LNCAP (cell line): Measurements from ENCODE around the gene NYAP2.

Experiments used
- TF ChIP-seq, protein P1 (sequence below): fragments of 450-650 bp; IDR thresholded peaks from 2 replicates; pipeline ENCODE4 v1.5.1; 2017; ENCODE audit warnings: mild to moderate bottlenecking

Gene NYAP2

DNA sequence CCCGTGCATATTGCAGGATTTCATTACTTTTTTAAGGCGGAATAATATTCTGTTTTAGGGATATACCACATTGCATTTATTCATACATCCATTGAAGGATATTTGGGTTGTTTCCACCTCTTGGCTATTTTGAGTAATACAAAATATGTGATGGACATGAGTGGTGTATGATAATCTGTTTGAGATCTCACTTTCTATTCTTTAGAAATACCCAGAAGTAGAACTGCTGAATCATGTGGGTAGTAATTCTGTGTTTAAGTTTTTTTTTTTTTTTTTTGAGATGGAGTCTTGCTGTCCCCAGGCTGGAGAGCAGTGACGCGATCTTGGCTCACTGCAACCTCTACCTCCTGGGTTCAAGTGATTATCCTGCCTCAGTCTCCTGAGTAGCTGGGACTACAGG is 201.4 kb downstream of the NYAP2 start:
- TF ChIP-seq, protein P1, sequence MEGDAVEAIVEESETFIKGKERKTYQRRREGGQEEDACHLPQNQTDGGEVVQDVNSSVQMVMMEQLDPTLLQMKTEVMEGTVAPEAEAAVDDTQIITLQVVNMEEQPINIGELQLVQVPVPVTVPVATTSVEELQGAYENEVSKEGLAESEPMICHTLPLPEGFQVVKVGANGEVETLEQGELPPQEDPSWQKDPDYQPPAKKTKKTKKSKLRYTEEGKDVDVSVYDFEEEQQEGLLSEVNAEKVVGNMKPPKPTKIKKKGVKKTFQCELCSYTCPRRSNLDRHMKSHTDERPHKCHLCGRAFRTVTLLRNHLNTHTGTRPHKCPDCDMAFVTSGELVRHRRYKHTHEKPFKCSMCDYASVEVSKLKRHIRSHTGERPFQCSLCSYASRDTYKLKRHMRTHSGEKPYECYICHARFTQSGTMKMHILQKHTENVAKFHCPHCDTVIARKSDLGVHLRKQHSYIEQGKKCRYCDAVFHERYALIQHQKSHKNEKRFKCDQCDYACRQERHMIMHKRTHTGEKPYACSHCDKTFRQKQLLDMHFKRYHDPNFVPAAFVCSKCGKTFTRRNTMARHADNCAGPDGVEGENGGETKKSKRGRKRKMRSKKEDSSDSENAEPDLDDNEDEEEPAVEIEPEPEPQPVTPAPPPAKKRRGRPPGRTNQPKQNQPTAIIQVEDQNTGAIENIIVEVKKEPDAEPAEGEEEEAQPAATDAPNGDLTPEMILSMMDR = no peak

DNA sequence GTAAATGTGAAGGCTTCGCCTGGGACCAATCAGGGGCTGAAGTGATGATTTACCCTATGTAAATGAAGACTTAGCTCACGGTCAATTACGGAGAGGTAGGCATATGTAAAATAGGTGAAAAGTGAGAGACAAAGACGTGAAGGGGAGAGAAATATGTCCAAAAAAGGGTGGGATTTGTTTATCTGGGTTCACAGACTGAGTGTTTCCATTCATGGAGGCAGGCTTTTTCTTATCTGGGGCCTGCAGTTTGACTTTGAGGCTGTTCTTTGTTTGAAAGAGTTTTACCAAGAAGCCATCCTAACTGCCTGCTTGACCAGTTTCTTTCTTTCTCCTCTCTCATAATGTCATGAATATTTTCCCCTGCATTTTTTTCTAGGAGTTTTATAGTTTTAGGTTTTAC is 202.7 kb downstream of the NYAP2 start:
- TF ChIP-seq, protein P1 = no peak

DNA sequence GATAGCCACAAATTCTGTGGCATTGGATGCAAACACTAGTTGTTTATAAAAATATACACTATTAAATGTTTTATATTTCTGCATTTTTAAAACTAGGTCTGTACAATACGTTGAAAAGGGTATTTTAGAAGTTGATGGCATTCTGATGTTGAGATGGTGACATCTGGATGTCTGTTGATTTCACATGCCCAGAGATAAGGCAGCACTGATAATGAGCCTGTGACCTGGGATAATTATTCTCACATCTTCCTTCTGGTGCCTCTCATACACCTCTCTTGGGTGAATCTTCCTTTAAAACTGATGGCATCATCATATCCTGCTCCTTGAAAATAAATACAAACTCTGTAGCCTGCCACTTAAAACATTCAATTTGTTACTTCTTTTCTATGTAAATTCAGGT is 208.6 kb downstream of the NYAP2 start:
- TF ChIP-seq, protein P1 = no peak

DNA sequence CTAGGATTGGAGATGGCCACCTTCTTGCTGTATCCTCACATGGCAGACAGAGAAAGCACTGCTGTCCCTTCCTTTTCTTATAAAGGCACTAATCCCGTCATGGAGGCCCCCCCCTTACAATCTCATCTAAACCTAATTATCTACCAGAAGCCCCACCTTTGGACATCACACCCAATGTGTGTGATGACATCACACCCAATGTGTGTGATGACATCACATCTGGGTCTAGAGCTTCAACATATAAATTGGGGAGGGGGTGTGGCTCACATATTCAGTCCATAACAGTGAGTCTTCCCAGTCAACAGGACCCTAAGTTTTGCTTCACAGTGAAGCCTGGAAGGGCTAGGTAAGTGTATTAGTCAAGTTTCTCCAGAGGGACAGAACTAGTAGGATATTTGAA is 213.1 kb downstream of the NYAP2 start:
- TF ChIP-seq, protein P1 = no peak

DNA sequence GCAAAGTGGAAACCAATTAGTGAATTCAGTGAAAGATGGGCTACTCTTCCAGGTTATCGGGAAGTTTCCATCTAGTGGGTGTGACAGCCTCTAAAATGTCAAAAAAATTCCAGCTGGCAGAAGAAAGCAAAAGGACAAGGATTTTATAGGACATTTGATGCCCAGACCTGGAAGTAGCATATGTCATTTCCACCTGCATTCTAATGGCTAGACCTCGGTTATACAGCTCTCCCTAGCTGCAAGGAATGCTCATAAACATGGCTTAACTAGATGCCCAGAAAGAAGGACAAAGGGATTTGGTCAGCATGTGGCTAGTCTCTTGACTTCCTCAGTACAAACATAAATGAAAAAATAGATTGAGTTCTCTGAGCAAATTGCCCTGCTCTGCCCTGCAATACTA is 215.4 kb downstream of the NYAP2 start:
- TF ChIP-seq, protein P1 = no peak

DNA sequence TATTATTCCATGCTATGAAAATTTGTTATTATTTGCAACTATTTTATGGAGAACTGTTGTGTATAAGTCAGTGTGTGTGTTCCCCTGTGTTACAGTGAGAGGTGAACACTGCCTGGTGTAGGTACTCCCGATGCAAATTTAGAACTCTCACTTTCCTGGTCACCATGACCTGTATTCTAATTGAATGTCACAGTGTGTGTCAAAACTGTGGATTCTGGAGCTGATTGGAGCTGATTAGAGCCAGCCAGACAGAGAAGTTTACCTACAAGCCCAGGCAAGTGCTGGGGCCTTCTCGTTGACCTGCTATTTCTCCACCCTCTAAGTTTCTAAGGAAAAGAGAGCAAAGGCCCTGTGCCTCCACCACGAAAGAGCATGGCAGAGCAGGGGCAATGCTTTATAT is 216.0 kb downstream of the NYAP2 start:
- TF ChIP-seq, protein P1 = no peak

DNA sequence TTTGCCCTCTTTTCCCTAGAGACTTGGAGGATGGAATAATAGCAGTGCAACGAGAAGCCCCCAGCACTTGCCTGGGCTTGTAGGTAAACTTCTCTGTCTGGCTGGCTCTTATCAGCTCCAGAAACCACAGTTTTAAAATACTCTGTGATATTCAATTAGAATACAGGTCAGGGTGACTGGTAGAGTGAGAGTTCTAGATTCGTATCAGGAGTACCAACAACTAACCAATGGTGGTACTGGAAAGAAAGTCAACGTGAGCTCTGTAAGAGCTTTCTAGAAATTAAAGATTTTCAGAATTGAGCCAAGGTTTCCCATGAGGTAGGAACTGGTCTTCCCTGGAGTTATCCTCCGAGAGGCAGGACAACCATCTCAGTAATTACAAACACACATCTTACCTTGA is 216.9 kb downstream of the NYAP2 start:
- TF ChIP-seq, protein P1 = no peak

DNA sequence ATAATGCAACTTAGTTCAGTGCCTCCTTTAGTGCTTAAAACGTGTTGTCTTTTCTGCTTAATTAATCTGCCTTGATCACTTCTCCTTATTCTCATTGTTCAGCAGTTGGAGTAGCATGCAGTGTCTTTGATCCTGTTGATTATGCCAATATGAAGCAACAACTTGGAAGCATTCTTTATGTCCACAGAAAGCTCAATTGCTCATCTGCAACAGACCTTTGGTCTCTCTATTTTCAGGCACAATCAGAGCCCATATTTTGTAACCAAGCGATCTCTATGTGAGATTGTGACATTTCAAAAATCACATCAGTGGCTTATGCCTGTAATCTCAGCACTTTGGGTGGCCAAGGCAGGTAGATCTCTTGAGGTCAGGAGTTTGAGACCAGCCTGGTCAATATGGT is 217.3 kb downstream of the NYAP2 start:
- TF ChIP-seq, protein P1 = no peak
